Measurements from ENCODE around the gene SOCS1. TPM values are rescaled to one million over a fixed set of nuclear protein-coding genes. Genes with fewer than 3 reads are reported as not detected.
A peak's percentile ranks its signal among the peaks of the same experiment; 100 is the strongest.

SOCS1 gene
- total RNA-seq, 4 donors from 2014 or later: 3.8 to 11.1 (median 6.1) TPM

DNA sequence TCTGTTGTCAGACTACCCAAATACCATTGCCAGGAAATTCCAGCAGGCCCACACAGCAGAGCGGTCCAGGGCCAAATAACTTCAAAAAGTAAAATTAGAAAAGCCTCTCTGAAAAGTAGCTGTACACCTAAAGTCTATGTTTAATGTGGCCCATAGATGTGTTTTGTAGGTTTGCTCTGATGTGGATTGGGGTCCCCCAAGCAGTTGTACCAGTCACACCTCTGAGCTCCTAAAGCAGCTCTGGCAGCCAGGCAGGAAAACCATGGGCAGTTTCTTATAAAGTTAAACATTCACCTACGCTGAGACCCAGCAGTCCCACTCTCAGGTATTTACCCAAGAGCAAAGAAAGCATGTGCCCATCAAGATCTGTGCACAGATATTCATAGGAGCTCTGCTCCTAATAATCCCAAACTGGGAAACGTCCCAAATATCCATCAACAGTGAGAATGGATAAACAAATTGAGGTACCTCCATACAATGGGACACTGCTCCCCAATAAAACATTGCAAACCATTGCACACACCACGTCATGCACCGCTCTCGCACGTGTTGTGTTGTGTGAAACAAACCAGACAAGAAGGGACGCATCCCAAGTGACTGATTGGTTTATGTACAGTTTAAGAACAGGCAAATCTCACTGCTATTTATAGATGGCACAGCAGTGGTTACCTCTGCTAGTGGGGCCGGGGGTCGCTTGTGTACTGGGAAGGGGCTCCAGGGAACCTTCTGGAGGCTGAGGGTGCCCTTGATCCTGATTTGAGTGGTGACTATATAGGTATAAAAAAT lies 40.9 kb upstream of the SOCS1 start:
- Histone ChIP-seq H3K4me3 (peak overlapping the region in 3 of 4 donors; percentile 31 to 45 (median 36)), H3K27me3 (no peaks in the 10 kb centered on the region), H3K4me1 (peaks cover 13 to 15% (median 14%) of the 10 kb centered on the region in 4 donors), H3K27ac (replicated peaks in 1 of 4) (no peak overlapping the region), H3K9me3 (no peaks in the 10 kb centered on the region), H3K36me3 (no peaks in the 10 kb centered on the region)
- 47% methylated on average over 9 of the region's 10 CpGs for WGBS
- TF ChIP-seq EP300 (IDR thresholded peaks at IDR 0.05) (no peak), POLR2A (IDR thresholded peaks at IDR 0.05; ENCODE audit: low read depth) (no peak), POLR2AphosphoS5 (IDR thresholded peaks at IDR 0.05) (no peak)
- TF ChIP-seq, protein P1, sequence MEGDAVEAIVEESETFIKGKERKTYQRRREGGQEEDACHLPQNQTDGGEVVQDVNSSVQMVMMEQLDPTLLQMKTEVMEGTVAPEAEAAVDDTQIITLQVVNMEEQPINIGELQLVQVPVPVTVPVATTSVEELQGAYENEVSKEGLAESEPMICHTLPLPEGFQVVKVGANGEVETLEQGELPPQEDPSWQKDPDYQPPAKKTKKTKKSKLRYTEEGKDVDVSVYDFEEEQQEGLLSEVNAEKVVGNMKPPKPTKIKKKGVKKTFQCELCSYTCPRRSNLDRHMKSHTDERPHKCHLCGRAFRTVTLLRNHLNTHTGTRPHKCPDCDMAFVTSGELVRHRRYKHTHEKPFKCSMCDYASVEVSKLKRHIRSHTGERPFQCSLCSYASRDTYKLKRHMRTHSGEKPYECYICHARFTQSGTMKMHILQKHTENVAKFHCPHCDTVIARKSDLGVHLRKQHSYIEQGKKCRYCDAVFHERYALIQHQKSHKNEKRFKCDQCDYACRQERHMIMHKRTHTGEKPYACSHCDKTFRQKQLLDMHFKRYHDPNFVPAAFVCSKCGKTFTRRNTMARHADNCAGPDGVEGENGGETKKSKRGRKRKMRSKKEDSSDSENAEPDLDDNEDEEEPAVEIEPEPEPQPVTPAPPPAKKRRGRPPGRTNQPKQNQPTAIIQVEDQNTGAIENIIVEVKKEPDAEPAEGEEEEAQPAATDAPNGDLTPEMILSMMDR (IDR thresholded peaks at IDR 0.05): no peak
- intact Hi-C loops (cut with DNase I): no loop called here
- no peak for DNase-seq (ENCODE audit: extremely low spot score)

DNA sequence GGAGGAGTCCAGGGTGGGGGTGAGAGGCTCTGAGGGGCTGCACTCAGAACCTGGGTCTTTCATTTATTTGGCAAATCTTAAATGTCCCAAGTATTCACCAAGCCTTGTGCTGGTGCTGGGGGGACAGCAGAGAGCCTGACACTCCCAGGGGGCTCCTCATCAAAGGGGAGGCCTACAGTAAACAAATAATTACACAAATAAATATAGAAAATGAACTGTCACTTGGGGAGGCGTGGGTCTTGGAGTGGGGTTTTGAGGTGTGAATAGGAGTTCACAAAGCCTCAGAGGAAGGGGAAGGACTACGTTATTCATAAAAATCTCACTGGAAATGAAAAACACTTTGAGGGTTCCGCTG lies 40.3 kb upstream of the SOCS1 start:
- no peak overlapping the region for H3K4me3 ChIP-seq
- intact Hi-C loops (cut with DNase I): no loop called here
- TF ChIP-seq POLR2AphosphoS5 (IDR thresholded peaks at IDR 0.05) (no peak), EP300 (IDR thresholded peaks at IDR 0.05) (no peak), POLR2A (IDR thresholded peaks at IDR 0.05; ENCODE audit: low read depth) (no peak)
- TF ChIP-seq, protein P1 (IDR thresholded peaks at IDR 0.05): no peak
- H3K27me3 ChIP-seq: no peaks in the 10 kb centered on the region
- H3K27ac ChIP-seq (replicated peaks in 1 of 4): no peak overlapping the region
- DNase-seq (ENCODE audit: extremely low spot score): no peak
- H3K9me3 ChIP-seq: no peaks in the 10 kb centered on the region
- H3K4me1 ChIP-seq: peaks cover 13 to 15% (median 14%) of the 10 kb centered on the region in 4 donors
- WGBS: 94% methylated on average over 3 of the region's 3 CpGs
- no peaks in the 10 kb centered on the region for H3K36me3 ChIP-seq

DNA sequence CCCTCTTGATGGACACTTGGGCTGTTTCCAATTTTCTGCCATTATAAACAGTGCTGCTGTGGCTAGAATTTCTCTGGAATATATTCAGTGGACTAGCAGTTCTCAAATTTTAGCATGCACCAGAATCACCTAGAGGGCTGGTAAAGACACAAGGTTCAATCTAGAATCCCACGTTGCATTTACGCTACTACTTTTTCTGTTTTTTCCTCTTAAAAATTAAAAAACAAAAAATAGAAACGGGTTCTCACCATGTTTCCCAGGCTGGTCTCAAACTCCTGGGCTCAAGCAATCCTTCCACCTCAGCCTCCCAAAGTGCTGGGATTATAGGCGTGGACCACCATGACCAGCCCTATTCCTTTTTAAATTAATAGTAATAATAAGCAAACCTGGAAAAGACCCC lies 39.7 kb upstream of the SOCS1 start:
- H3K9me3 ChIP-seq: no peaks in the 10 kb centered on the region
- intact Hi-C loops (cut with DNase I): no loop called here
- 89% methylated on average over 4 of the region's 4 CpGs for WGBS
- H3K27ac ChIP-seq (replicated peaks in 1 of 4): no peak overlapping the region
- H3K27me3 ChIP-seq: no peaks in the 10 kb centered on the region
- H3K4me1 ChIP-seq: peaks cover 13 to 15% (median 14%) of the 10 kb centered on the region in 4 donors
- no peak overlapping the region for H3K4me3 ChIP-seq
- no peaks in the 10 kb centered on the region for H3K36me3 ChIP-seq
- no peak for DNase-seq (ENCODE audit: extremely low spot score)
- TF ChIP-seq POLR2AphosphoS5 (IDR thresholded peaks at IDR 0.05) (no peak), POLR2A (IDR thresholded peaks at IDR 0.05; ENCODE audit: low read depth) (no peak), EP300 (IDR thresholded peaks at IDR 0.05) (no peak)
- TF ChIP-seq, protein P1 (IDR thresholded peaks at IDR 0.05): no peak

DNA sequence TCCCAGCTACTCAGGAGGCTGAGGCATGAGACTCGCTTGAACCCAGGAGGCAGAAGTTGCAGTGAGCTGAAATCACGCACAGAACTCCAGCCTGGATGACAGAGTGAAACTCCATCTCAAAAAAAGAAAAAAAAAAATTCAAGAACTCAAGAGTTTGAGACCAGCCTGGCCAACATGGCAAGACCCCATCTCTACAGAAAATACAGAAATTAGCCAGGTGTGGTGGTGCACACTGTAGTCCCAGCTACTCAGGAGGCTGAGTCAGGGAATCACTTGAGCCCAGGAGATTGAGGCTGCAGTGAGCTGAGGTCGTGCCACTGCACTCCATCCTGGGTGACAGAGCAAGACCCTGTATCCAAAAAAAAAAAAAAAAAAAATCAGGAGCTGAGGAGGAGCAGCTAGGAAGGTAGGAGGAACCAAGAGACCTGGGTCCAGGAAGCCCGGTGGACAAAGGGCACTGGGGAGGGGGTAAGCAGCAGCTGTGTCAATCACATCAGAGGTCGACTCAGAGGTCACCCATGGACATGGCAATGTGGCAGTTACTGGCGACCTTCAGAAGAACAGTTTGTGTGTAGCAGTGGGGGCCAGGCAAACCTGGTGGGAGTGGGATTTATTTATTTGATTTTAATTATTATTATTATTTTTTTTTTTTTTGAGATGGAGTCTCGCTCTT lies 36.2 kb upstream of the SOCS1 start:
- H3K27me3 ChIP-seq: no peaks in the 10 kb centered on the region
- 85% methylated on average over 7 of the region's 7 CpGs for WGBS
- H3K4me3 ChIP-seq: no peak overlapping the region
- H3K9me3 ChIP-seq: no peaks in the 10 kb centered on the region
- intact Hi-C loops (cut with DNase I): no loop called here
- no peak overlapping the region for H3K27ac ChIP-seq (replicated peaks in 1 of 4)
- peaks cover 5 to 7% (median 6%) of the 10 kb centered on the region in 4 donors for H3K4me1 ChIP-seq
- no peaks in the 10 kb centered on the region for H3K36me3 ChIP-seq
- TF ChIP-seq POLR2AphosphoS5 (IDR thresholded peaks at IDR 0.05) (no peak), EP300 (IDR thresholded peaks at IDR 0.05) (no peak), POLR2A (IDR thresholded peaks at IDR 0.05; ENCODE audit: low read depth) (no peak)
- TF ChIP-seq, protein P1 (IDR thresholded peaks at IDR 0.05): no peak
- no peak for DNase-seq (ENCODE audit: extremely low spot score)
